ENCODE data around the gene WWOX. TPM values are rescaled to one million over a fixed set of nuclear protein-coding genes. Genes with fewer than 3 reads are reported as not detected.

WWOX gene
- total and polyA plus RNA-seq, 2 of the 4 experiments (the other 2 are of a cell fraction) = 2.7 to 5.4 TPM

DNA sequence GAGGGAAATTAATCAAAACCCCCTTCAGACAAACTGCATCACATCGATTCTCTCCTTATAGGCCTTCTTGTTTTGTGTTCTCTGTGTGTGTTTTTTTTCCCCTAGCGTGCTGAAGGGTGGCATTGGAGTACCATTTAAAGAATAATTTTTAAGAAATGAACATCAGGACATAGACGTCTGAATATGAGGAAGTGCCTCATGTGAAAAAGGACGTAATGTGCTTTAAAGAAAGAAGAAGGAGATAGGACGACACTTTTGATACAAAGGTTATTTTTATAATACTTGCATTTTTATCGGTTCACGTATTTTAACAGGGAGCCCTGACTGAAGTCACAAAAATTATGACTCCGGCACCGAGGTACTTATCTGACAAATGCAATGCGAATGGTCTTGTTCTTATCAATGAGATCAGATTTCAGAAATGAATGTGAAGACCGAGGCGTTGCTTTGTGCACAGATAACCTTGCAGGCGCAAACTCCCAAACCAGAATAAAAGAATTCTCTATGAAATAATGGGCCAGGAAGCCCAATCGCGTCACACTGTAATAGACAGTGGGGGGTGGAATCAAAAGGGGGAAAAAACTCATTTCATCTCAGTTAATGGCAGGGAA, 894.8 kb downstream of the WWOX start:
- Histone ChIP-seq H3K36me3 (ENCODE audit: control insufficient read depth, insufficient read depth, low read length) (no peaks in the 10 kb centered on the region), H3K27me3 (ENCODE audit: control insufficient read depth, insufficient read depth, low read length) (no peaks in the 10 kb centered on the region), H2BK5ac (ENCODE audit: low read depth, low read length, poor library complexity, severe bottlenecking) (no peak overlapping the region), H3K9ac (ENCODE audit: low read depth, low read length) (no peak overlapping the region), H2BK15ac (ENCODE audit: low read depth, low read length) (no peak overlapping the region), H3K4me2 (ENCODE audit: low read depth, low read length) (no peak overlapping the region), H3K9me1 (ENCODE audit: insufficient read depth, low read length) (no peaks in the 10 kb centered on the region), H4K91ac (ENCODE audit: insufficient read depth, low read depth, low read length) (no peak overlapping the region), H4K20me1 (ENCODE audit: insufficient read depth, low read length) (no peaks in the 10 kb centered on the region), H3K27ac (ENCODE audit: insufficient read depth, low read length) (no peak overlapping the region), H2AK5ac (ENCODE audit: low read depth, low read length) (no peak overlapping the region), H4K8ac (ENCODE audit: low read depth in 2 of 2, low read length in 2 of 2) (no peak overlapping the region), H2AK9ac (replicated peaks; ENCODE audit: low read depth, low read length, poor library complexity) (no peak overlapping the region), H2BK20ac (ENCODE audit: low read depth, low read length) (no peak overlapping the region), H3K4me3 (ENCODE audit: insufficient read depth, low read depth, low read length) (no peak overlapping the region), H2AFZ (replicated peaks; ENCODE audit: low read length, poor library complexity) (no peak overlapping the region), H3K14ac (replicated peaks; ENCODE audit: low read depth, low read length) (no peak overlapping the region), H3K4me1 (ENCODE audit: control insufficient read depth, insufficient read depth, low read length) (no peaks in the 10 kb centered on the region), H2BK120ac (ENCODE audit: low read depth, low read length) (no peak overlapping the region), H3K56ac (ENCODE audit: extremely low read depth, insufficient read depth, low read length) (no peak overlapping the region), H3K79me1 (ENCODE audit: low read depth in 1 of 2, low read length in 2 of 2) (no peaks in the 10 kb centered on the region), H3K23ac (ENCODE audit: low read depth, low read length) (no peak overlapping the region), H3K4ac (ENCODE audit: low read depth, low read length) (no peak overlapping the region), H4K5ac (ENCODE audit: low read depth, low read length) (no peak overlapping the region), H3K9me3 (ENCODE audit: control insufficient read depth, insufficient read depth, low read length) (peaks cover 42% of the 10 kb centered on the region), H3K18ac (ENCODE audit: low read depth, low read length) (no peak overlapping the region)
- no peak for ATAC-seq (ENCODE audit: low read depth)
- intact Hi-C loops (cut with micrococcal nuclease) (no loop called here), dilution Hi-C loops (cut with HindIII; ENCODE audit: low sequenced_read_pairs, unreplicated experiment) (no loop called here), in situ Hi-C loops (cut with MboI; ENCODE audit: low sequenced_read_pairs) (no loop called here)
- no peak for DNase-seq
- POLR2A ChIA-PET (ENCODE audit: unreplicated experiment) = no interaction called here
- CTCF ChIA-PET = no interaction called here
- TF ChIP-seq RCOR1 (IDR thresholded peaks at IDR 0.05; ENCODE audit: insufficient replicate concordance, low read length) = no peak
- TF ChIP-seq, protein P1, sequence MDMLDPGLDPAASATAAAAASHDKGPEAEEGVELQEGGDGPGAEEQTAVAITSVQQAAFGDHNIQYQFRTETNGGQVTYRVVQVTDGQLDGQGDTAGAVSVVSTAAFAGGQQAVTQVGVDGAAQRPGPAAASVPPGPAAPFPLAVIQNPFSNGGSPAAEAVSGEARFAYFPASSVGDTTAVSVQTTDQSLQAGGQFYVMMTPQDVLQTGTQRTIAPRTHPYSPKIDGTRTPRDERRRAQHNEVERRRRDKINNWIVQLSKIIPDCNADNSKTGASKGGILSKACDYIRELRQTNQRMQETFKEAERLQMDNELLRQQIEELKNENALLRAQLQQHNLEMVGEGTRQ (IDR thresholded peaks at IDR 0.05; ENCODE audit: low read depth, low read length) = no peak
- TF ChIP-seq CHD1 (IDR thresholded peaks at IDR 0.05; ENCODE audit: low read depth, low read length) = no peak
- no peak for TF ChIP-seq POLR2A (IDR thresholded peaks at IDR 0.05; ENCODE audit: low read depth, low read length)
- TF ChIP-seq RFX5 (IDR thresholded peaks at IDR 0.05; ENCODE audit: low read depth, low read length) = no peak
- WGBS, 2 experiments (ENCODE audit: extremely low coverage in 2 of 2, insufficient read length in 1 of 2) = no CpG with 5 or more reads among the region's 15 CpGs
- BruUV-seq (replicated peaks) = no TSS peak
